K562 (cell line): ENCODE results near the gene LRMDA. TPM values are rescaled to one million over a fixed set of nuclear protein-coding genes. Genes with fewer than 3 reads are reported as not detected.
A peak's percentile ranks its signal among the peaks of the same experiment; 100 is the strongest.

Experiments
- CHD2 ChIP-seq: IDR thresholded peaks from 2 replicates; pipeline ENCODE4 v1.6.1; 2011; ENCODE audit warnings: low read depth, low read length
- CREM ChIP-seq: IDR thresholded peaks from 2 replicates; pipeline ENCODE4 v1.6.1; 2014; ENCODE audit warnings: antibody characterized with exemption, low read depth
- DIDO1 ChIP-seq: fragments of 450-650 bp; IDR thresholded peaks from 2 replicates; pipeline ENCODE4 v1.6.1; 2016; ENCODE audit warnings: low read depth, missing biosample characterization, missing genetic modification characterization
- EP300 ChIP-seq: IDR thresholded peaks from 2 replicates; pipeline ENCODE4 v1.6.1; 2012; ENCODE audit warnings: low read length, improper control_type of control experiment
- MED1 ChIP-seq: sonication (generic); formaldehyde crosslinking; IDR thresholded peaks from 2 replicates; pipeline ENCODE4 v1.8.1; 2023; ENCODE audit warnings: missing genetic modification reagents, borderline replicate concordance
- MTA2 ChIP-seq: fragments of 450-650 bp; IDR thresholded peaks from 2 replicates; pipeline ENCODE4 v1.6.1; 2016; ENCODE audit warnings: low read depth
- NCOA1 ChIP-seq: fragments of 450-650 bp; IDR thresholded peaks from 2 replicates; pipeline ENCODE4 v1.6.1; 2016; ENCODE audit warnings: low read depth
- PHB ChIP-seq: fragments of 250-450 bp; sonication (Bioruptor Pico); IDR thresholded peaks from 2 replicates; pipeline ENCODE4 v1.5.0; 2021
- ZKSCAN1 ChIP-seq: fragments of 150-350 bp; IDR thresholded peaks from 2 replicates; pipeline ENCODE4 v1.6.1; 2016; ENCODE audit warnings: low read depth, low read length
- polyA plus RNA-seq, 8 experiments: library from polyadenylated mRNA; depleted of rRNA in 4 of 8; stranded (reverse) in 5 of 8; unstranded in 3 of 8; fragments of >200 nt; fragmentation: Nextera tagmentation in 2 of 8; fragmentation: Illumina TruSeq in 1 of 8; extraction: Ambion mirVana in 2 of 8; extraction: Trizol in 1 of 8; gene quantifications; 2 replicates each; pipeline versions ENCODE4 v1.2.1 to v1.2.3, GENCODE V29; 2011 to 2014; ENCODE audit warnings: inconsistent platforms in 1 of 8, missing spikeins in 1 of 8
- total RNA-seq, 7 experiments: library from RNA; depleted of rRNA in 6 of 7; stranded (reverse); fragments of >200 nt in 6 of 7; fragmentation: Illumina TruSeq in 2 of 7; extraction: Trizol in 2 of 7; gene quantifications; 2 replicates each; pipeline versions ENCODE4 v1.2.1 to v1.2.3, GENCODE V29; 2011 to 2021; ENCODE audit warnings: low replicate concordance in 1 of 7
- TF ChIP-seq, protein P1 (sequence below): fragments of 250-450 bp; sonication (Bioruptor Pico); IDR thresholded peaks from 2 replicates; pipeline ENCODE4 v1.4.0; 2020; ENCODE audit warnings: mild to moderate bottlenecking, moderate library complexity, borderline replicate concordance
- TF ChIP-seq, protein P2 (sequence below): fragments of 450-650 bp; IDR thresholded peaks from 2 replicates; pipeline ENCODE4 v1.6.1; 2016; ENCODE audit warnings: missing biosample characterization, missing genetic modification characterization
- TF ChIP-seq, protein P3 (sequence below): sonication (generic); formaldehyde crosslinking; IDR thresholded peaks from 2 replicates; pipeline ENCODE4 v1.8.0; 2023; ENCODE audit warnings: missing genetic modification reagents, mild to moderate bottlenecking, borderline replicate concordance

Gene LRMDA
- total and polyA plus RNA-seq, 9 of the 15 experiments (the other 6 are each of a cell fraction or from before 2014, with no cell fraction given): 0.25 TPM; not detected in 8

DNA sequence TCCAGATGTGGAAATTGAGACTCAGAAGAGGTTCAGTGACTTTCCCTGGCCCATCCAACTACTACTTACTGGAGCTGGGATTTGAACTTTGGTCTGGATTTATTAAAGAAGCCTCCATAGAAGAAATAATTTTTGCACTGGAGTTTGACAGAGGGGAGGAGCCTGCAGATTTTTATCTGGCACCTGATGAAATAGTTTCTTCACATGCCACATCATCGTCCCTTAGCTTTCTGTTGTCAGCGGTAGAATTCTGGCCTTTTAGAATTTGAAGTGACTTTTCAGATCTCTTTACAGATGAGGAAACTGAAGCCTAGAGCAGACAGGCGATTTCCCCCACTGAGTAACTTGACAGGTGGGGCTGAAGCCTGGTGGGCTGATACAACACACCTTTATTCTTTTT lies 233.5 kb downstream of the LRMDA start (continued):
- TF ChIP-seq MTA2 (no peak), ZKSCAN1 (no peak), CREM (no peak), MED1 (no peak), DIDO1 (no peak), PHB (CRISPR knock-in tag) (no peak), EP300 (peak; percentile 36; the same call in 1 of the 2 replicates), CHD2 (no peak), NCOA1 (no peak)
- TF ChIP-seq, protein P1, sequence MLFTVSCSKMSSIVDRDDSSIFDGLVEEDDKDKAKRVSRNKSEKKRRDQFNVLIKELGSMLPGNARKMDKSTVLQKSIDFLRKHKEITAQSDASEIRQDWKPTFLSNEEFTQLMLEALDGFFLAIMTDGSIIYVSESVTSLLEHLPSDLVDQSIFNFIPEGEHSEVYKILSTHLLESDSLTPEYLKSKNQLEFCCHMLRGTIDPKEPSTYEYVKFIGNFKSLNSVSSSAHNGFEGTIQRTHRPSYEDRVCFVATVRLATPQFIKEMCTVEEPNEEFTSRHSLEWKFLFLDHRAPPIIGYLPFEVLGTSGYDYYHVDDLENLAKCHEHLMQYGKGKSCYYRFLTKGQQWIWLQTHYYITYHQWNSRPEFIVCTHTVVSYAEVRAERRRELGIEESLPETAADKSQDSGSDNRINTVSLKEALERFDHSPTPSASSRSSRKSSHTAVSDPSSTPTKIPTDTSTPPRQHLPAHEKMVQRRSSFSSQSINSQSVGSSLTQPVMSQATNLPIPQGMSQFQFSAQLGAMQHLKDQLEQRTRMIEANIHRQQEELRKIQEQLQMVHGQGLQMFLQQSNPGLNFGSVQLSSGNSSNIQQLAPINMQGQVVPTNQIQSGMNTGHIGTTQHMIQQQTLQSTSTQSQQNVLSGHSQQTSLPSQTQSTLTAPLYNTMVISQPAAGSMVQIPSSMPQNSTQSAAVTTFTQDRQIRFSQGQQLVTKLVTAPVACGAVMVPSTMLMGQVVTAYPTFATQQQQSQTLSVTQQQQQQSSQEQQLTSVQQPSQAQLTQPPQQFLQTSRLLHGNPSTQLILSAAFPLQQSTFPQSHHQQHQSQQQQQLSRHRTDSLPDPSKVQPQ (CRISPR knock-in tag): no peak
- TF ChIP-seq, protein P2, sequence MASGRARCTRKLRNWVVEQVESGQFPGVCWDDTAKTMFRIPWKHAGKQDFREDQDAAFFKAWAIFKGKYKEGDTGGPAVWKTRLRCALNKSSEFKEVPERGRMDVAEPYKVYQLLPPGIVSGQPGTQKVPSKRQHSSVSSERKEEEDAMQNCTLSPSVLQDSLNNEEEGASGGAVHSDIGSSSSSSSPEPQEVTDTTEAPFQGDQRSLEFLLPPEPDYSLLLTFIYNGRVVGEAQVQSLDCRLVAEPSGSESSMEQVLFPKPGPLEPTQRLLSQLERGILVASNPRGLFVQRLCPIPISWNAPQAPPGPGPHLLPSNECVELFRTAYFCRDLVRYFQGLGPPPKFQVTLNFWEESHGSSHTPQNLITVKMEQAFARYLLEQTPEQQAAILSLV (tag): no peak
- TF ChIP-seq, protein P3, sequence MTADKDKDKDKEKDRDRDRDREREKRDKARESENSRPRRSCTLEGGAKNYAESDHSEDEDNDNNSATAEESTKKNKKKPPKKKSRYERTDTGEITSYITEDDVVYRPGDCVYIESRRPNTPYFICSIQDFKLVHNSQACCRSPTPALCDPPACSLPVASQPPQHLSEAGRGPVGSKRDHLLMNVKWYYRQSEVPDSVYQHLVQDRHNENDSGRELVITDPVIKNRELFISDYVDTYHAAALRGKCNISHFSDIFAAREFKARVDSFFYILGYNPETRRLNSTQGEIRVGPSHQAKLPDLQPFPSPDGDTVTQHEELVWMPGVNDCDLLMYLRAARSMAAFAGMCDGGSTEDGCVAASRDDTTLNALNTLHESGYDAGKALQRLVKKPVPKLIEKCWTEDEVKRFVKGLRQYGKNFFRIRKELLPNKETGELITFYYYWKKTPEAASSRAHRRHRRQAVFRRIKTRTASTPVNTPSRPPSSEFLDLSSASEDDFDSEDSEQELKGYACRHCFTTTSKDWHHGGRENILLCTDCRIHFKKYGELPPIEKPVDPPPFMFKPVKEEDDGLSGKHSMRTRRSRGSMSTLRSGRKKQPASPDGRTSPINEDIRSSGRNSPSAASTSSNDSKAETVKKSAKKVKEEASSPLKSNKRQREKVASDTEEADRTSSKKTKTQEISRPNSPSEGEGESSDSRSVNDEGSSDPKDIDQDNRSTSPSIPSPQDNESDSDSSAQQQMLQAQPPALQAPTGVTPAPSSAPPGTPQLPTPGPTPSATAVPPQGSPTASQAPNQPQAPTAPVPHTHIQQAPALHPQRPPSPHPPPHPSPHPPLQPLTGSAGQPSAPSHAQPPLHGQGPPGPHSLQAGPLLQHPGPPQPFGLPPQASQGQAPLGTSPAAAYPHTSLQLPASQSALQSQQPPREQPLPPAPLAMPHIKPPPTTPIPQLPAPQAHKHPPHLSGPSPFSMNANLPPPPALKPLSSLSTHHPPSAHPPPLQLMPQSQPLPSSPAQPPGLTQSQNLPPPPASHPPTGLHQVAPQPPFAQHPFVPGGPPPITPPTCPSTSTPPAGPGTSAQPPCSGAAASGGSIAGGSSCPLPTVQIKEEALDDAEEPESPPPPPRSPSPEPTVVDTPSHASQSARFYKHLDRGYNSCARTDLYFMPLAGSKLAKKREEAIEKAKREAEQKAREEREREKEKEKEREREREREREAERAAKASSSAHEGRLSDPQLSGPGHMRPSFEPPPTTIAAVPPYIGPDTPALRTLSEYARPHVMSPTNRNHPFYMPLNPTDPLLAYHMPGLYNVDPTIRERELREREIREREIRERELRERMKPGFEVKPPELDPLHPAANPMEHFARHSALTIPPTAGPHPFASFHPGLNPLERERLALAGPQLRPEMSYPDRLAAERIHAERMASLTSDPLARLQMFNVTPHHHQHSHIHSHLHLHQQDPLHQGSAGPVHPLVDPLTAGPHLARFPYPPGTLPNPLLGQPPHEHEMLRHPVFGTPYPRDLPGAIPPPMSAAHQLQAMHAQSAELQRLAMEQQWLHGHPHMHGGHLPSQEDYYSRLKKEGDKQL (CRISPR knock-in tag): no peak
